HepG2 (cell line): ENCODE results near the gene SPATA33. TPM values are rescaled to one million over a fixed set of nuclear protein-coding genes. Genes with fewer than 3 reads are reported as not detected.

Experiments
- BCL6 ChIP-seq: IDR thresholded peaks from 2 replicates; pipeline ENCODE4 v1.6.1; 2016; ENCODE audit warnings: missing genetic modification reagents, missing compliant biosample characterization
- GMEB1 ChIP-seq: sonication (generic); formaldehyde crosslinking; IDR thresholded peaks from 2 replicates; pipeline ENCODE4 v1.5.1; 2020; ENCODE audit warnings: missing genetic modification reagents, mild to moderate bottlenecking, borderline replicate concordance
- MAZ ChIP-seq, 2 experiments: sonication (generic) in 1 of 2; formaldehyde crosslinking in 1 of 2; IDR thresholded peaks; 2 replicates each; pipeline versions ENCODE4 v1.5.0 to v1.6.1; 2012 to 2020; ENCODE audit warnings: low read depth in 2 of 2, mild to moderate bottlenecking in 2 of 2, borderline replicate concordance in 1 of 2, improper control_type of control experiment in 1 of 2, low read length in 1 of 2, missing genetic modification reagents in 1 of 2, moderate library complexity in 1 of 2
- NR3C1 ChIP-seq: sonication (generic); formaldehyde crosslinking; IDR thresholded peaks from 2 replicates; pipeline ENCODE4 v1.4.0; 2020; ENCODE audit warnings: missing genetic modification reagents
- NRL ChIP-seq: sonication (generic); formaldehyde crosslinking; IDR thresholded peaks from 2 replicates; pipeline ENCODE4 v1.5.0; 2020; ENCODE audit warnings: missing genetic modification reagents, mild to moderate bottlenecking, moderate library complexity, borderline replicate concordance
- PRDM15 ChIP-seq: sonication (generic); formaldehyde crosslinking; IDR thresholded peaks from 2 replicates; pipeline ENCODE4 v1.4.0; 2020; ENCODE audit warnings: missing genetic modification reagents
- RFX3 ChIP-seq: IDR thresholded peaks from 2 replicates; pipeline ENCODE4 v1.6.1; 2016; ENCODE audit warnings: missing biosample characterization, missing genetic modification reagents
- SIN3B ChIP-seq: fragments of 150-350 bp; IDR thresholded peaks from 2 replicates; pipeline ENCODE4 v1.6.1; 2014; ENCODE audit warnings: low read length
- SMARCC2 ChIP-seq: fragments of 450-650 bp; IDR thresholded peaks from 2 replicates; pipeline ENCODE4 v1.6.1; 2017; ENCODE audit warnings: antibody characterized with exemption, mild to moderate bottlenecking
- SOX6 ChIP-seq, 2 experiments: fragments of 450-650 bp in 1 of 2; sonication (generic) in 1 of 2; formaldehyde crosslinking in 1 of 2; IDR thresholded peaks; 2 replicates each; pipeline versions ENCODE4 v1.4.0 to v1.6.1; 2017 to 2020; ENCODE audit warnings: antibody characterized with exemption in 1 of 2, mild to moderate bottlenecking in 1 of 2, missing genetic modification reagents in 1 of 2
- TAF15 ChIP-seq: fragments of 200-400 bp; formaldehyde crosslinking; IDR thresholded peaks from one replicate; pipeline ENCODE4 v1.6.1; 2018; ENCODE audit warnings: mild to moderate bottlenecking, low read depth, low read length; ENCODE audit not compliant: poor library complexity, severe bottlenecking
- ZFP41 ChIP-seq: sonication (generic); formaldehyde crosslinking; IDR thresholded peaks from 2 replicates; pipeline ENCODE4 v1.4.0; 2020; ENCODE audit warnings: mild to moderate bottlenecking, missing genetic modification reagents, borderline replicate concordance
- ZNF205 ChIP-seq: IDR thresholded peaks from 2 replicates; pipeline ENCODE4 v1.6.1; 2018; ENCODE audit warnings: missing biosample characterization, missing genetic modification reagents
- ZNF460 ChIP-seq: sonication (generic); formaldehyde crosslinking; IDR thresholded peaks from 2 replicates; pipeline ENCODE4 v1.5.1; 2020; ENCODE audit warnings: missing genetic modification reagents, mild to moderate bottlenecking, borderline replicate concordance
- ZNF510 ChIP-seq: sonication (generic); formaldehyde crosslinking; IDR thresholded peaks from 2 replicates; pipeline ENCODE4 v1.4.0; 2020; ENCODE audit warnings: low read depth, mild to moderate bottlenecking, missing genetic modification reagents
- ZNF562 ChIP-seq: sonication (generic); formaldehyde crosslinking; IDR thresholded peaks from 2 replicates; pipeline ENCODE4 v1.8.0; 2022; ENCODE audit warnings: missing genetic modification reagents, borderline replicate concordance
- ZNF616 ChIP-seq: sonication (generic); formaldehyde crosslinking; IDR thresholded peaks from 2 replicates; pipeline ENCODE4 v1.5.0; 2020; ENCODE audit warnings: low read depth, mild to moderate bottlenecking, missing genetic modification reagents
- ZSCAN20 ChIP-seq: sonication (generic); formaldehyde crosslinking; IDR thresholded peaks from 2 replicates; pipeline ENCODE4 v1.4.0; 2020; ENCODE audit warnings: missing genetic modification reagents, mild to moderate bottlenecking, borderline replicate concordance
- ZSCAN21 ChIP-seq: sonication (generic); formaldehyde crosslinking; IDR thresholded peaks from 2 replicates; pipeline ENCODE4 v1.8.0; 2022; ENCODE audit warnings: mild to moderate bottlenecking, missing genetic modification reagents, moderate library complexity, borderline replicate concordance
- polyA plus RNA-seq, 8 experiments: library from polyadenylated mRNA; depleted of rRNA in 3 of 8; stranded (reverse) in 7 of 8; unstranded in 1 of 8; fragments of >200 nt; fragmentation: Illumina TruSeq in 4 of 8; extraction: Trizol in 4 of 8; gene quantifications; 2 replicates each; pipeline versions ENCODE4 v1.2.1 to v1.2.3, GENCODE V29; 2011 to 2016; ENCODE audit warnings: low read depth in 4 of 8, missing spikeins in 1 of 8, mixed read lengths in 1 of 8; ENCODE audit not compliant: insufficient read depth in 1 of 8
- total RNA-seq, 5 experiments: library from RNA; depleted of rRNA; stranded (reverse); fragments of >200 nt; fragmentation: Illumina TruSeq; extraction: Trizol; gene quantifications; 2 replicates each; pipeline ENCODE4 v1.2.3, GENCODE V29; 2016; ENCODE audit warnings: low read depth in 1 of 5
- TF ChIP-seq, protein P1 (sequence below): IDR thresholded peaks from 2 replicates; pipeline ENCODE4 v1.6.1; 2016; ENCODE audit warnings: mild to moderate bottlenecking, missing biosample characterization, missing genetic modification reagents

Gene SPATA33
- total and polyA plus RNA-seq, 2 of the 13 experiments (the other 11 are each of a cell fraction or from before 2014, with no cell fraction given) = 5.7 to 11.0 TPM

GRCh38 chr16:89701425-89702406 is 44.1 kb downstream of the SPATA33 start, which contains the start of gene SPATA2L (continued):
- no peak for TF ChIP-seq ZFP41 (CRISPR knock-in tag)
- TF ChIP-seq ZSCAN20 (CRISPR knock-in tag) = peak; percentile 78; the same call in 1 of the 2 replicates
- no peak for TF ChIP-seq SMARCC2
- TF ChIP-seq ZNF562 (CRISPR knock-in tag) = no peak
- no peak; the same call in 1 of the 2 replicates for TF ChIP-seq GMEB1 (CRISPR knock-in tag)
- no peak; the same call in 1 of the 2 replicates for TF ChIP-seq NRL (CRISPR knock-in tag)
- no peak; the same call in 1 of the 2 replicates for TF ChIP-seq ZNF510 (CRISPR knock-in tag)
- no peak; the same call in 1 of the 2 replicates for TF ChIP-seq PRDM15 (CRISPR knock-in tag)
- no peak for TF ChIP-seq RFX3 (CRISPR knock-in tag)
- no peak for TF ChIP-seq ZNF460 (CRISPR knock-in tag)
- TF ChIP-seq, protein P1, sequence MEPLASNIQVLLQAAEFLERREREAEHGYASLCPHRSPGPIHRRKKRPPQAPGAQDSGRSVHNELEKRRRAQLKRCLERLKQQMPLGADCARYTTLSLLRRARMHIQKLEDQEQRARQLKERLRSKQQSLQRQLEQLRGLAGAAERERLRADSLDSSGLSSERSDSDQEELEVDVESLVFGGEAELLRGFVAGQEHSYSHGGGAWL (CRISPR knock-in tag) = peak; percentile 80; the same call in 1 of the 2 replicates
- TF ChIP-seq BCL6 (CRISPR knock-in tag) = no peak; the same call in 1 of the 2 replicates
- peak; percentile 72; the same call in 1 of the 2 replicates for TF ChIP-seq ZNF616 (CRISPR knock-in tag)
- TF ChIP-seq MAZ (IDR thresholded peaks at IDR 0.05; ENCODE audit: borderline replicate concordance, low read depth, low read length) = peak; percentile 49; the same call in 1 of the 2 replicates
- TF ChIP-seq MAZ (CRISPR knock-in tag; IDR thresholded peaks at IDR 0.05; ENCODE audit: low read depth) = no peak; the same call in 1 of the 2 replicates
- TF ChIP-seq TAF15 = peak; percentile 95
- peak; percentile 34 for TF ChIP-seq ZSCAN21
- no peak for TF ChIP-seq SOX6 (IDR thresholded peaks at IDR 0.05)
- TF ChIP-seq SOX6 (CRISPR knock-in tag; IDR thresholded peaks at IDR 0.05) = 0 out of 2 replicates have a peak, but pooled peaks have one; percentile 16
- no peak; the same call in 1 of the 2 replicates for TF ChIP-seq SIN3B
- TF ChIP-seq NR3C1 (CRISPR knock-in tag) = no peak
- TF ChIP-seq ZNF205 (CRISPR knock-in tag) = no peak; the same call in 1 of the 2 replicates
